Sigmoid colon (tissue), 7 donors: ENCODE data around the gene HOXB8. TPM values are rescaled to one million over a fixed set of nuclear protein-coding genes. Genes with fewer than 3 reads are reported as not detected.

ENCODE experiments used
- DNase-seq: peaks from one replicate; pipeline ENCODE4 v3.0.0-alpha.2; 2019
- H3K27ac ChIP-seq, 4 donors: fragments of 200-600 bp; sonication (generic); one replicate each; pipeline ENCODE4 v1.5.1; 2016 to 2019; ENCODE audit warnings: mild to moderate bottlenecking in 1 of 4
- H3K27me3 ChIP-seq, 3 donors: fragments of 200-600 bp; sonication (generic); one replicate each; pipeline ENCODE4 v1.5.1; 2019; ENCODE audit warnings: mild to moderate bottlenecking in 1 of 3
- H3K36me3 ChIP-seq, 4 donors: fragments of 200-600 bp; sonication (generic); one replicate each; pipeline ENCODE4 v1.5.1; 2016 to 2019
- H3K4me1 ChIP-seq, 4 donors: fragments of 200-600 bp; sonication (generic); one replicate each; pipeline ENCODE4 v1.5.1; 2017 to 2019
- H3K4me3 ChIP-seq, 4 donors: fragments of 200-600 bp; sonication (generic); one replicate each; pipeline ENCODE4 v1.5.1; 2017 to 2019; ENCODE audit warnings: mild to moderate bottlenecking in 2 of 4, moderate library complexity in 1 of 4
- H3K9me3 ChIP-seq, 4 donors: fragments of 200-600 bp in 3 of 4; sonication (generic) in 3 of 4; one replicate each; pipeline versions ENCODE4 v1.5.1 to v1.6.1; 2013 to 2019
- EP300 ChIP-seq, 4 donors: sonication (generic); formaldehyde crosslinking; IDR thresholded peaks; one replicate each; pipeline ENCODE4 v1.6.1; 2017; ENCODE audit warnings: antibody characterized with exemption in 4 of 4
- POLR2A ChIP-seq, 2 donors: fragments of 450-650 bp; IDR thresholded peaks; one replicate each; pipeline ENCODE4 v1.6.1; 2016; ENCODE audit warnings: antibody characterized with exemption in 2 of 2, mild to moderate bottlenecking in 2 of 2, moderate library complexity in 2 of 2
- POLR2AphosphoS5 ChIP-seq, 4 donors: sonication (generic); formaldehyde crosslinking; IDR thresholded peaks; one replicate each; pipeline ENCODE4 v1.6.1; 2017; ENCODE audit warnings: antibody characterized with exemption in 4 of 4
- WGBS, 2 donors: extraction: QIAGEN DNeasy Blood & Tissue Kit; methylation state at CpG; one replicate each; pipeline ENCODE4 v1.1.7; 2013; 5-methylcytosine and 5-hydroxymethylcytosine counted together
- intact Hi-C: fragments of 100-400 bp; cut with DNase I; formaldehyde crosslinking; loops from one replicate; pipeline ENCODE4 v1.15.1; 2023
- polyA plus RNA-seq, 3 donors: library from polyadenylated mRNA; stranded (reverse); fragments of 200-250 nt; gene quantifications; one replicate each; pipeline ENCODE4 v1.2.3, GENCODE V29; 2013
- total RNA-seq, 4 donors: library from RNA; depleted of rRNA; stranded (reverse); fragments of >200 nt; gene quantifications; one replicate each; pipeline ENCODE4 v1.1.0, GENCODE V29; 2016
- TF ChIP-seq, protein P1 (sequence below), 4 experiments: fragments of 450-650 bp in 3 of 4; fragments of 200-600 bp in 1 of 4; IDR thresholded peaks; one replicate each; pipeline ENCODE4 v1.5.1; 2016 to 2019; ENCODE audit warnings: antibody characterized with exemption in 4 of 4, mild to moderate bottlenecking in 3 of 4, moderate library complexity in 2 of 4
- donor health status: healthy with polysubstance abuse.
- donor health status: Bipolar disorder and iron deficiency.
- donor health status: healthy.

The HOXB8 gene
- total and polyA plus RNA-seq, 7 donors = 0.68 to 3.4 (median 2.2) TPM; not detected in 3

DNA sequence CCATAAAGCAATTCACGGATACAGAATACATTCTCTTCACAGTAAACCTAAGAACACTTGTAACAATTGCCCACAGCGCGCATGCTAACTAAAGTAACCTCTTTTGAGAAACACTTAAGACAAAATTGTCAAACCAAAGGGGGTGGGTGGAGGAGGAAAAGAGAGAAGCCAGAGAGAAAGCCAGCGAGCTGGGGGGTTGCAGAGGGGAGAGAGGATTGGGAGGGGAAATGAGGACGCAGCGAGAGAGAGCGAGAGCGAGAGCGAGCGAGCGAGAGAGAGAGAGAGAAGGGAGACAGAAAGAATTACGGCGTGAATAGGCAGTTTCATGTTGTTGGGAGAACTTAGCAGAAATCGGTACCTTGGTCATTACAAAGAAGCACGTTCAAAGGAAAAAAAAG lies 2.6 kb downstream of the HOXB8 start:
- peaks cover 55 to 90% (median 62%) of the 10 kb centered on the region in 3 donors for H3K27me3 ChIP-seq

DNA sequence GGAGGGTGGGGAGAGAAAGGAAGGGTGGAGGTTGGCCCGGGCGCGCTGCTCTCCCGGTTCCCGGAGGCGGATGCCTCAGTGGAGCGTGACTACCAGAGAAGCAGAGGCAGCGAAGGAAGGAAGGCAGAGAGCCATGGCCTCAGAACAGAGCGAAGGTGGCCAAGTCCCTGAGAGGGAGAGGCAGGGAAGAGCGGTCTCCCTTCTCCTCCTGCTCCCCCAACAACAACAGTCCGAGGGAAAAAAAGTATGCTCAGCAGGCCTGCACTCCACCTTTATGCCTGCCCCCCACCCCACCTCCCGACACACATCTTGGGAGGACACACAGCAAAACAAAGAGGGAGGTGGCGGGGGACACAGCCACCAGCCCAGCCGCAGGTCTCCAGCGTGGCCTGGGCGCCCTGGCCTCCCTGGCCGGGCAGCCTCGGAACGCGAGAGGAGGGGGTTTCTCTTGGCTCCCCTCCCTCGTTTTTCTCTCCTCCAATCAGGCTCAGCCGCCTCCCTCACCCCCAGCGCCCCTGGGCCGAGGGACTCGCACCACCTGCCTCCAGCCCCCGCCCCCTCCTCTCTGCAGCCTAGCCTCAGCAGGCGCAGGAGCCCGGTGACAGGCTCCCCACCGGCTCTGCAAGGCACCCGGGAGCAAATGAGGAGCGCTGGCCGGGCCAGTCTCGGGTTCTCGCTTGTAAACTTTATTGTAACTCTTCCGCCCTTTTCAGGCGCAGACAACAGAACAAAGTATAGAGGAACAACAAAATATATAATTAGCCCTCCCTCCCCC lies 3.2 kb downstream of the HOXB8 start:
- peak overlapping the region in 3 of 4 donors; percentile 70 to 81 (median 70) for H3K27ac ChIP-seq
- no peaks in the 10 kb centered on the region for H3K9me3 ChIP-seq
- intact Hi-C loops = loop anchor here (10.0 kb wide), 2 partner anchors 383 to 587 kb away; partner anchors contain the start of gene IGF2BP1
- H3K27me3 ChIP-seq = peaks cover 53 to 84% (median 56%) of the 10 kb centered on the region in 3 donors
- no peak for DNase-seq
- peak overlapping the region; percentile 48 to 61 (median 56) for H3K4me3 ChIP-seq
- 2 to 7% methylated on average over 36 of the region's 36 CpGs for WGBS, 2 donors
- peaks cover 0 to 7% (median 3%) of the 10 kb centered on the region in 4 donors for H3K36me3 ChIP-seq
- TF ChIP-seq, protein P1, sequence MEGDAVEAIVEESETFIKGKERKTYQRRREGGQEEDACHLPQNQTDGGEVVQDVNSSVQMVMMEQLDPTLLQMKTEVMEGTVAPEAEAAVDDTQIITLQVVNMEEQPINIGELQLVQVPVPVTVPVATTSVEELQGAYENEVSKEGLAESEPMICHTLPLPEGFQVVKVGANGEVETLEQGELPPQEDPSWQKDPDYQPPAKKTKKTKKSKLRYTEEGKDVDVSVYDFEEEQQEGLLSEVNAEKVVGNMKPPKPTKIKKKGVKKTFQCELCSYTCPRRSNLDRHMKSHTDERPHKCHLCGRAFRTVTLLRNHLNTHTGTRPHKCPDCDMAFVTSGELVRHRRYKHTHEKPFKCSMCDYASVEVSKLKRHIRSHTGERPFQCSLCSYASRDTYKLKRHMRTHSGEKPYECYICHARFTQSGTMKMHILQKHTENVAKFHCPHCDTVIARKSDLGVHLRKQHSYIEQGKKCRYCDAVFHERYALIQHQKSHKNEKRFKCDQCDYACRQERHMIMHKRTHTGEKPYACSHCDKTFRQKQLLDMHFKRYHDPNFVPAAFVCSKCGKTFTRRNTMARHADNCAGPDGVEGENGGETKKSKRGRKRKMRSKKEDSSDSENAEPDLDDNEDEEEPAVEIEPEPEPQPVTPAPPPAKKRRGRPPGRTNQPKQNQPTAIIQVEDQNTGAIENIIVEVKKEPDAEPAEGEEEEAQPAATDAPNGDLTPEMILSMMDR (IDR thresholded peaks at IDR 0.05) = no peak
- peak in 1 of 4 donors; percentile 6 for TF ChIP-seq POLR2AphosphoS5 (IDR thresholded peaks at IDR 0.05)
- H3K4me1 ChIP-seq = peaks cover 0 to 58% (median 43%) of the 10 kb centered on the region in 4 donors

More for the DNA sequence above, 2.6 kb downstream of the HOXB8 start:
- intact Hi-C loops = loop anchor here (10.0 kb wide), 2 partner anchors 382 to 588 kb away; partner anchors contain the start of gene IGF2BP1
- H3K4me1 ChIP-seq = peaks cover 0 to 58% (median 44%) of the 10 kb centered on the region in 4 donors
- H3K36me3 ChIP-seq = peaks cover 0 to under 1% (median under 1%) of the 10 kb centered on the region in 4 donors
- 2 to 4% methylated on average over 15 of the region's 15 CpGs for WGBS, 2 donors
- DNase-seq = no peak
- TF ChIP-seq POLR2A (IDR thresholded peaks at IDR 0.05) (no peak), EP300 (IDR thresholded peaks at IDR 0.05) (no peak), POLR2AphosphoS5 (IDR thresholded peaks at IDR 0.05) (no peak)
- TF ChIP-seq, protein P1 (IDR thresholded peaks at IDR 0.05) = no peak
- no peaks in the 10 kb centered on the region for H3K9me3 ChIP-seq
- peak overlapping the region in 3 of 4 donors; percentile 30 to 59 (median 41) for H3K4me3 ChIP-seq
- H3K27ac ChIP-seq = peak overlapping the region in 3 of 4 donors; percentile 70 to 81 (median 70)

DNA sequence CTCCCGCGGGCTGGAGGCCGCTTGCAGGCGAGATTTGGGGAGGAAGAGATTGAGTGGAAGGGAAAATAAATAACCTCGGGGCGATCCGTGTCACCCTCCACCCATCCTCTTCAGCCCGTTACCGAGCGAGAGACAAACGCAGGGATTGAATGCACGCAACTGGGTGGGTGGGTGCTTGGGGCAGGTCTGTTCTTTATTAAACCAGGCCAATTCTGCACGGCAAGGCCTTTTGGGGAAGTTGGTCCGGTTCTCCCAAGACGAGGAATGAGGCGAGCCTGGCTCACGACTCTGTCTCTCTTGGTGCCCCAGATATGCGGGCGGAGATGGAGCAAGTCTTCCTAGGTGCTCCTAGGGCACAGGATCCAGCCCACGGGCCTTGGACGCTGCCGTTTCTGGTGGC lies 3.9 kb downstream of the HOXB8 start:
- no peak for TF ChIP-seq POLR2A (IDR thresholded peaks at IDR 0.05)
- Histone ChIP-seq H3K27me3 (peaks cover 46 to 78% (median 49%) of the 10 kb centered on the region in 3 donors), H3K4me3 (peak overlapping the region; percentile 48 to 61 (median 56)), H3K36me3 (peaks cover 0 to 13% (median 6%) of the 10 kb centered on the region in 4 donors), H3K27ac (peak overlapping the region; percentile 15 to 81 (median 70)), H3K4me1 (peaks cover 0 to 58% (median 43%) of the 10 kb centered on the region in 4 donors), H3K9me3 (no peaks in the 10 kb centered on the region)
- 0 to 1% methylated on average over 22 of the region's 22 CpGs for WGBS, 2 donors
- DNase-seq = no peak
- intact Hi-C loops = loop anchor here (10.0 kb wide), 2 partner anchors 384 to 586 kb away; partner anchors contain the start of gene IGF2BP1

DNA sequence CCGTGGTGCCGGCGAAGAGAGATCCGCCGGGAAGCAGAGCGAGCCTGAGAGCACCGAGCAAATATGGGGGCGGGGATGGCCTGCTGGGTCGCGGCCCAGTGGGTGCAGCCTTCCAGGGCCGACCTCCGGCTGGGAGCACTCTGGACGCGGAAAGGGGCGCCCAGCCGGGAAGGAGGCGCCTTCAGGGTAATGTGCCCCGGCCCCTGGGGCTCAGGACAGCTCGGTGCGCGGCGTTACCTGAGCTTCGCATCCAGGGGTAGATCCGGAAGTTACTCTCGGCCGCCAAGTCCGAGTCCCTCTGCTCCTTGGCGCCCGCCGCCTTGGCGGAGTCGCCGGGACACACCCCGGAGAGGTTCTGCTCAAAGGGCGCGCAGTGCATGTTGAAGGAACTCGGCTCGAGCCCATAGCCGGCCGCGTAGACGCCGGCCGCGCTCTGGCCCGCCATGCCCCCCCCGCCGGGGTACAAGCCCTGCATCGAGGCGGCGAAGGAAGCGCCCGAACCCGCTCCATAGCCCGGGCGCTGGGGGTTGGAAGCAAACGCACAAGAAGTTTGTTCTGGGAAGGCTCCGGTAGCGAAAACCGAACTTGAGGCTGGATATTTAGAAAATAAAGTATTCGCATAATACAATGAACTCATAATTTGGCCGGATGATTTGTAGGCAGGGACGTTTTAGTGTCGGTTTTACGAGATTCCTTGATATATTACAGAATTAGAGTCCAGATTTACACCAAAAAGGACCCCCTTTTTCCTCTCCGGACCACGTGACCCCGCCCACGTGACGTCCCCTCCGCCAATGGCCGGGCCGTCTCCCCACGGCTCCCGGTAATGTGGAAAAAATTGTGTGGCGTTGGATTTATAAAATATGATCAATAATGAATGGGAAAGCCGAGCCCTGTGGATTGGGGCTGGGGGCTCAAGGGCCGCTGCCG lies 4.5 kb downstream of the HOXB8 start, which contains the start of gene HOXB7:
Gene HOXB7 (minus strand): TSS at position 736 of the 930 bp plus-strand sequence. CDS start 99 bp downstream, at position 637.
- peaks cover 0 to 58% (median 43%) of the 10 kb centered on the region in 4 donors for H3K4me1 ChIP-seq

DNA sequence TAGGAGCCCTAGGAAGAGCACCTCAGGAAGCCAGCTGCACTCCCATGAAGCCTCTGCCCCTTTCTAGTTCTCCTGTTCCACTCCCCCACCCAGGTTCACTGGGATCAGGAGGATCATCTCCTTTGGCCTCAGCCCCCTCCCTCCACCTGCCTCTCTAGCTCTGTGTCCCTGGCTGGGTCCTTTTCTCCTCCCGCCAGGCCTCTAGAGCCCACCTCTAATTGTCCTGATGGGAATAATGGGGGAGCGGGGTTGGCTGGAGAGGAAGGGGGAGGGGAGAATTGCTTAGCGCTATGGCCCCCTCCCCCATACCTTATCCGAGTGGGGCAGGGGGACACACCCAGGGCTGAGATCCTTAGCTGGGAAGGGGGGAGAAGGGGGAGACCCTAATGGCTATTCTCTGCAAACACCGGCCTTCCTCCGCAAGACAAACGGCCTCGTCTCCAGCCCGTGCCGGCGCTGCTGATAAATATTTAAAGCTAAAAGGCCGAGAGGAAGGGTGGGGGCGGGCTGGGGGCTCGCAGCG lies 5.3 kb downstream of the HOXB8 start:
- no peak for TF ChIP-seq POLR2AphosphoS5 (IDR thresholded peaks at IDR 0.05)
- no peak for TF ChIP-seq POLR2A (IDR thresholded peaks at IDR 0.05)
- TF ChIP-seq, protein P1 (IDR thresholded peaks at IDR 0.05) = no peak
- TF ChIP-seq EP300 (IDR thresholded peaks at IDR 0.05) = no peak
- 2 to 8% methylated on average over 15 of the region's 15 CpGs for WGBS, 2 donors
- Histone ChIP-seq H3K4me3 (peak overlapping the region; percentile 48 to 61 (median 56)), H3K27ac (peak overlapping the region in 3 of 4 donors; percentile 70 to 81 (median 70)), H3K27me3 (peaks cover 34 to 64% (median 36%) of the 10 kb centered on the region in 3 donors), H3K4me1 (peaks cover 0 to 58% (median 43%) of the 10 kb centered on the region in 4 donors), H3K36me3 (peaks cover 0 to 26% (median 7%) of the 10 kb centered on the region in 4 donors), H3K9me3 (no peaks in the 10 kb centered on the region)
- intact Hi-C loops = loop anchor here (10.0 kb wide), 2 partner anchors 385 to 585 kb away; partner anchors contain the start of gene IGF2BP1
- DNase-seq = no peak

More for the DNA sequence above, 4.5 kb downstream of the HOXB8 start, which contains the start of gene HOXB7:
- H3K27ac ChIP-seq = peak within 1 kb of the TSS; percentile 15 to 81 (median 70)
- no peaks in the 10 kb centered on the region for H3K9me3 ChIP-seq
- H3K27me3 ChIP-seq = peaks cover 40 to 71% (median 42%) of the 10 kb centered on the region in 3 donors
- peak; percentile 88 for DNase-seq
- no peak for TF ChIP-seq EP300 (IDR thresholded peaks at IDR 0.05)
- TF ChIP-seq POLR2AphosphoS5 (IDR thresholded peaks at IDR 0.05) = peak in 3 of 4 donors; percentile 39 to 52 (median 48)
- peaks cover 0 to 20% (median 7%) of the 10 kb centered on the region in 4 donors for H3K36me3 ChIP-seq
- 0 to 1% methylated on average over 79 of the region's 79 CpGs for WGBS, 2 donors
- peak within 1 kb of the TSS; percentile 48 to 61 (median 56) for H3K4me3 ChIP-seq
- intact Hi-C loops = loop anchor here (10.0 kb wide), 2 partner anchors 384 to 586 kb away; partner anchors contain the start of gene IGF2BP1
